GM19238 (cell line): ENCODE measurements around the gene HLX.

Experiments used
- DNase-seq: peaks from one replicate; pipeline ENCODE4 v3.0.0; 2011; ENCODE audit warnings: low spot score; ENCODE audit not compliant: insufficient read length

Gene HLX

DNA sequence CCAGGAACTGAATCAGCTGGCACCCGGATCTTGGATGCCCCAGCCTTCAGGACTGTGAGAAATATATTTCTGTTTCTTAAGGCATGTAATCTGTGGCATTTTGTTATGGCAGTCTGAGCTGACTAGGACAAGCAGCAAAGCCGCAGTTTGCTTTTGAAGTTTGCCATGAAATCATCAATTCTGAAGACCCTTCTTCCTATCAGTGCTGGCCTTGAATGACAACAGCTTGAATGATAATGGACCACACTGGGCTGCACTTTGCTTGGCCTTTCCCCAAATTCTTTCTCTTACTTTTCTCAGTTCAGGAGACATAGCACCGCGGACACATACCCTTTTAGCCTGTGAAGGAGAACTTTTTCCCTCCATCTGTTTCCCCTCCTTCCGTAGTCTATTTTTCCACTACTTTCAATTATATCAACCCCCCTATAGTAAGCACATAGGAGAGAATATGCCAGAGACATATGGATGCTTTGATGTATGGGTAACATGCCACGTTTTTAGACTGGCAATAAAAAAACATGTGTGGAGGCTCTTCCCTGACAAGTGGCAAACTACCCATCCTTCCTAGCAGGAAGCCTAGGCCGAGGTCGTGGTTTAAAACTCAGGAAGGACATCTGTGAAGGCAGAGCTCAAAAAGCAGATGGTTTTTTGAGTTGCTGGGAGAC, 42.9 kb downstream of the HLX start:
- DNase-seq = no peak

DNA sequence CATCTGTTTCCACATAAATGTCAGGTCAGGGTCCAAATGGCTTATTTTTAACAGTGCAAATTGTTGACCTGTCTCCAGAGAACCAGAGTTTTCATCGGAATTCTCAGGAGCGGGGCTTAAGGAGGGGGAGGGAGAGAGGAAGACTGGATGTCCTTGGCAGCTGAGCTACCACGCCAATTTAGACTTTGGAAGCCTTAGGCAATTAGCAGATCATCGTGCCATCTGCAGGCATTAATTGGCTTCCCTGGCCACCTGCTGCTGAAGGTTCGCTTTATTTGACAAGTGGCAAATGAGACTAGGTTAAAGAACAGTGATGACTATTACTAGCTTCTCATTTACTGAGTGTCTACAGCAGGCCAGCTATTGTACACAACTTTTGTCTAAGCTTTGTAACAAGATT, 43.7 kb downstream of the HLX start:
- no peak for DNase-seq

DNA sequence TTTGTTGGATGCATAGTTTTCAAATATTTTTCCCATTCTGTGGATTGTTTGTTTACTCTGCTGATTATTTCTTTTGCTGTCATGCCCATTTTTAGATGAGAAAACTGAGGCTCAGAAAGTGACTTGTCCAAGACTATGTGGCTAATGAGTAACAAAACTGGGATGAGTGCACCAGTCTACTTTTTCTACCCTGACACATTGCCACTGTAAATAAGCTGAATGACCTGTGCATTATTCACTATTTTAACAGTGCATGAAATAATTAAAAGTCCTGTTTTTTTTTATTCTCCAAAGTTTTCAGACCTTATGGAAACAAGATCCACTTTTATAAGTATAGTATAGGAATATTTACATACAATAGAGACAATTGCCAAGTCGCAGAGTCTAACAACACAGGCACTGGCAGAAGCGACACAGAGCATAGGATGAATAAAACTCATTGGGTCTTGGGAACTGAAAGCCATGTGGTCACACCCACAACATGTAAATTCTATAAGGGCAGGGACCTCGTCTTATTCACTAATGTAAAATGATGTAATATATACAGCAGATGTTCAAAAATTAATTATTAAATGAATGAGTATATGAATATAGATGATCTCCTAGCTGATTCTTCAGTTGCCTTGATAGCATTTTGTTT, 45.2 kb downstream of the HLX start:
- DNase-seq = no peak

GRCh38 chr1:220925707-220926106, 46.5 kb downstream of the HLX start:
- DNase-seq = no peak

DNA sequence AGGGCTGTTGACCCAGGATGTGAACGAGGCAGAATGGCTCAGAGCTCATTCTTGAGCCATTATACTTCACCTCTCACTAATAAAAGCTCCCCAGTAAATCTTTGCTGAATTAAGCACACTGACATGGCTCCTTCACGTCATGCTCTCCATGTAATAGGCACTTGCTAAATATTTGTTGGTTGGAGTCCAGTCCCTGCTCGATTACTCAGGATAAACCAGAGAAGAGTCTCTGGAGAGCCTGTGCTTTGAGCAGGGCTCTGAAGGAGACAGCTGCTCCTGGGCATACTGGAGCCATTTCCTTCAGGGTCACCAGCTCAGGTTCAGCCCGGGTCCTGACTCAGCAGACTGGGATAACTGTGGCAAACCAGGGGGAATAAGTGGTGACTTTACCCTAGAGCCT, 46.9 kb downstream of the HLX start:
- DNase-seq = no peak

GRCh38 chr1:220927442-220927841, 48.2 kb downstream of the HLX start:
- DNase-seq = no peak

- DNase-seq = no peak
Measured at GRCh38 chr1:220928320-220928719, 49.1 kb downstream of the HLX start.

DNA sequence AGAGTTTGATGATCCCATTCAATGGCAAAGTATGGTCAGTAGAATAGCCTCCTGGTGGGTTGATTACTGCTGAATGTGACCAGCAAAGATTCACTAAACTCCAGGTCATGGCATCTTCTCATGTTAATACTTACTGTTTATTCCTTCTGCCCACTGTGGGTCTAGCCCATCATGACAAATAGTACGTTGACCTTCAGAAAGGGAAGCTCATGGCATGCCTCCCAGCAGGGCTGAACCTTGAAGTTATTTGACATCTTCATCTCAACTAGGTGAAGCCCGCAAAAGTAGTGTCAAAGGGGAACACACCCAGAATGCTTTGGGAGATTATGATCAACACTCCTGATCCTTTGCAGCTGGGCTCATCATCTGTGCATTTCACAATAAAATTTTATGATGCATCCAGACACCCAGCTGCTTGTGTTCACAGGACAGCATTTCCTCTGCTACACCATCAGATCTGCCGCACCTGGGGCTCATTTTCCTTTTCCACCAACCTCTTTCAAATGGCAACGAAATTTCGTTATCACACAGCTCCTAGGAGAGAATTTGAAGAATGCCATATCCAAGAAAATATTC, 49.6 kb downstream of the HLX start:
- no peak for DNase-seq

DNA sequence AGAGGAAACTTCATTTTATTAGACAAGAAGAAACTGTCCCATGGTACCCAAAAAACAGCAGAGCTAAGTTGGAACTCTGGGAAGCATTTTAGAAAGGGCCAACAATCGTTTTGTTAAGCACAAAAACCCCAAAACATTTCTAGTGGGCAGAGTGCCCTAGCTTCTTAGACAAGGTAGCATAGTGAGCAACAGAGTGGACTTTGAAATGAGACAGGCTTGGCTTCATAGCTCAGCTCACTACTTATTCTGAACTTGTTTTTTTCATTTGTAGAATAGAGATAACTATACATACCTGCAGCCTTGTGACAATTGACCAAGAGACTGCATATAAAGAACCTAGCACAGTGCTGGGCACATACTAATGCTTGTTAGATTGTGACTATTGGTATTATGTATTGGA, 50.1 kb downstream of the HLX start:
- DNase-seq = no peak
